ENCODE measurements around the gene CSNK2A3.

DNA sequence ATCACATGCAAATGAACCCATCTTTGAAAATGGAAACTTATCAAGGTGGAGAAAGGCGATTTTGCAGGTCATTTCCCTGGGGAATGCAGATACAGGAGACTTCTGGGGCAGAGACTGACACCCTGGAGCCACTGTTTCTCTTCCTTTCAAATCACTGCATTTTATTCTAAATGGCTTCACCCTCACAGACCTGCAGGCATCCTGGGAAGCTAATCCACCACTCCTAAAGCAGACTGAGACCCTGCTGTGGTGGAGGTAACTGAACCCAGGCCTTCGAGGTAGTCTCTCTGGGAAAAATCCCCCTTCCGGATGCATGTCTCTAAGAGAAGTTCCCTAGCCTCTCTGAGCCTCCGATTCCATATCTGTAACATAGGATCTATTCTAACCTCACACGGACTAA is 20.9 kb upstream of the CSNK2A3 start:
- TF ChIP-seq, protein P1, sequence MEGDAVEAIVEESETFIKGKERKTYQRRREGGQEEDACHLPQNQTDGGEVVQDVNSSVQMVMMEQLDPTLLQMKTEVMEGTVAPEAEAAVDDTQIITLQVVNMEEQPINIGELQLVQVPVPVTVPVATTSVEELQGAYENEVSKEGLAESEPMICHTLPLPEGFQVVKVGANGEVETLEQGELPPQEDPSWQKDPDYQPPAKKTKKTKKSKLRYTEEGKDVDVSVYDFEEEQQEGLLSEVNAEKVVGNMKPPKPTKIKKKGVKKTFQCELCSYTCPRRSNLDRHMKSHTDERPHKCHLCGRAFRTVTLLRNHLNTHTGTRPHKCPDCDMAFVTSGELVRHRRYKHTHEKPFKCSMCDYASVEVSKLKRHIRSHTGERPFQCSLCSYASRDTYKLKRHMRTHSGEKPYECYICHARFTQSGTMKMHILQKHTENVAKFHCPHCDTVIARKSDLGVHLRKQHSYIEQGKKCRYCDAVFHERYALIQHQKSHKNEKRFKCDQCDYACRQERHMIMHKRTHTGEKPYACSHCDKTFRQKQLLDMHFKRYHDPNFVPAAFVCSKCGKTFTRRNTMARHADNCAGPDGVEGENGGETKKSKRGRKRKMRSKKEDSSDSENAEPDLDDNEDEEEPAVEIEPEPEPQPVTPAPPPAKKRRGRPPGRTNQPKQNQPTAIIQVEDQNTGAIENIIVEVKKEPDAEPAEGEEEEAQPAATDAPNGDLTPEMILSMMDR (IDR thresholded peaks at IDR 0.05 in 2 of 3, conservative IDR thresholded peaks at IDR 0.05 in 1 of 3; ENCODE audit: borderline replicate concordance in 1 of 3, insufficient read depth in 1 of 3, low read depth in 2 of 3, low read length in 2 of 3) = no peak
- TF ChIP-seq TCF7L2 (IDR thresholded peaks at IDR 0.05; ENCODE audit: borderline replicate concordance, extremely low read depth, insufficient read depth, insufficient read length) = no peak
- TF ChIP-seq YY1 (IDR thresholded peaks at IDR 0.05; ENCODE audit: extremely low read depth, insufficient replicate concordance, low read depth, low read length) = no peak
